Astrocyte of the cerebellum (primary cell): ENCODE data around the gene GPBP1.

Source experiments
- DNase-seq: peaks from one replicate; pipeline ENCODE4 v3.0.0-alpha.2; 2011; ENCODE audit warnings: low read depth
- H3K4me3 ChIP-seq: 2 replicates; pipeline ENCODE4 v1.5.1; 2011; ENCODE audit warnings: mild to moderate bottlenecking, low read depth, low read length, moderate library complexity
- in situ Hi-C: cut with HindIII; loops from 2 replicates; pipeline ENCODE4 v1.10.0; 2017; ENCODE audit warnings: low sequenced_read_pairs
- TF ChIP-seq, protein P1 (sequence below): IDR thresholded peaks from 2 replicates; pipeline ENCODE4 v1.5.1; 2012; ENCODE audit warnings: low read length, low read depth, moderate library complexity, mild to moderate bottlenecking; ENCODE audit errors: missing control alignments

GPBP1 gene

DNA sequence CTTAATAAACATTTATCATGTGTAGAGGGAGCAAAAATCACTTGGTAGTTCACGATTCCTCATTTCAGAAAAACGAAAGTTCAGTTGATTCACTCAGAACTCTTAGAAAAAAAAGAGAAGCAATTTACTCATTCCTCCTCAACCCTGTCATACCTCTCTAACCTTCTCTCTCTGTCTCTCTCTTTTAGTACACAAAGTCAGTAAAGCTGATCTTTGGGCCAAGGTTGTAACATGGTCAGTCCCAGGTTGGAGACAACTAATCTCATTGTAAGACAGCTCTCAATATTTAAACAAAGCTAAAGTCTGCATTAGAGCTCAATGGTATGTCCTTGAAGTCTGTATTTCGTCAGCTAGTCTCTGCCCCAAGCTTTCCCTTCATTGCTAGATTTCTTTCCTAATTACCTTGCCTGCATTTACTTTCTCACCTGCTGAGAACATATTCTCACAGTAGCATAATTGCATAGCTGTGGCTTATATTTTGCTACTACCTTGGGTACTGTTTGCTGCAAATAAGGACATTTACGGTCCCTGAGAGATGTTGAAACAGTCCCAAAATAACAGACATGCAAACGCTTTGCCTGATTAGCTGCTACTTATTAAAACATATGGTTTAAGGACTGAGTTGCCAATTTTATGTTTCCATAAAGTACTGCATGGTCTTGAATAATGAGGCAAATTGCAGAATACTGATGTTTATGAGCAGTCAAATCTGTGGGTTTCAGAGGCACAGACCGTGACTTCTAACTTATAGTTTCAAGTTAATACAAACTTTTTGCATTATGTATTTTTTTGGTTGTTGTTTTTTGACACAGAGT lies 138.3 kb downstream of the GPBP1 start:
- H3K4me3 ChIP-seq: no peak overlapping the region
- in situ Hi-C loops: loop anchor here (25.0 kb wide), 1 partner anchor 175 kb away; the partner anchor contains the start of gene ACTBL2
- DNase-seq: no peak
- TF ChIP-seq, protein P1, sequence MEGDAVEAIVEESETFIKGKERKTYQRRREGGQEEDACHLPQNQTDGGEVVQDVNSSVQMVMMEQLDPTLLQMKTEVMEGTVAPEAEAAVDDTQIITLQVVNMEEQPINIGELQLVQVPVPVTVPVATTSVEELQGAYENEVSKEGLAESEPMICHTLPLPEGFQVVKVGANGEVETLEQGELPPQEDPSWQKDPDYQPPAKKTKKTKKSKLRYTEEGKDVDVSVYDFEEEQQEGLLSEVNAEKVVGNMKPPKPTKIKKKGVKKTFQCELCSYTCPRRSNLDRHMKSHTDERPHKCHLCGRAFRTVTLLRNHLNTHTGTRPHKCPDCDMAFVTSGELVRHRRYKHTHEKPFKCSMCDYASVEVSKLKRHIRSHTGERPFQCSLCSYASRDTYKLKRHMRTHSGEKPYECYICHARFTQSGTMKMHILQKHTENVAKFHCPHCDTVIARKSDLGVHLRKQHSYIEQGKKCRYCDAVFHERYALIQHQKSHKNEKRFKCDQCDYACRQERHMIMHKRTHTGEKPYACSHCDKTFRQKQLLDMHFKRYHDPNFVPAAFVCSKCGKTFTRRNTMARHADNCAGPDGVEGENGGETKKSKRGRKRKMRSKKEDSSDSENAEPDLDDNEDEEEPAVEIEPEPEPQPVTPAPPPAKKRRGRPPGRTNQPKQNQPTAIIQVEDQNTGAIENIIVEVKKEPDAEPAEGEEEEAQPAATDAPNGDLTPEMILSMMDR: no peak

DNA sequence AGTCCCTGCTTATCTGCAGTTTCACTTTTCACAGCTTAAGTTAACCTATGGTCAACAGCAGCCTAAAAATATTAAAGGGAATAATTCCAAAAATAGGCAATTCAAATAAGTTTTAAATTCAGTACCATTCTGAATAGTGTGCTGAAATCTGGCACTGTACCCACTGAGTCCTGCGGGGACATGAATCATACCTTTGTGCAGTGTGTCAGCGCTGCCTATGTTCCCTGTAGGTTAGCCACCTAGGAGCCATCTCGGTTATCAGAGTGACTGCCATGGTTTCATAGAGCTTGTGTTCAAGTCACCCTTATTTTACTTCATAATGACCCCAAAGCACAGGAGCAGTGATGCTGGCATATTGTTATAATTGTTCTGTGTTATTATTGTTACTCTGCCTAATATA lies 139.9 kb downstream of the GPBP1 start:
- H3K4me3 ChIP-seq: no peak overlapping the region
- in situ Hi-C loops: loop anchor here (25.0 kb wide), 1 partner anchor 174 kb away; the partner anchor contains the start of gene ACTBL2
- TF ChIP-seq, protein P1: no peak
- no peak for DNase-seq
